GM23338 (cell line): ENCODE measurements around the gene ATP5PO. TPM values are rescaled to one million over a fixed set of nuclear protein-coding genes. Genes with fewer than 3 reads are reported as not detected.

ENCODE experiments used
- ATAC-seq: fragments of 200-7000 bp; cut with Tn5 transposase; 3 replicates; pipeline ENCODE4 v1.9.1; 2020
- DNase-seq: peaks from one replicate; pipeline ENCODE4 v3.0.0-alpha.2; 2015; ENCODE audit warnings: low spot score
- H2AFZ ChIP-seq: fragments of 200-600 bp; sonication (generic); 2 replicates; pipeline ENCODE4 v1.8.0; 2016; ENCODE audit warnings: antibody characterized with exemption, mild to moderate bottlenecking, moderate library complexity
- H3F3A ChIP-seq: fragments of 200-600 bp; sonication (generic); replicated peaks from 2 replicates; pipeline ENCODE4 v1.8.0; 2017; ENCODE audit warnings: antibody characterized with exemption, mixed run types, low read depth
- H3K27ac ChIP-seq: fragments of 200-600 bp; sonication (generic); 2 replicates; pipeline ENCODE4 v1.6.1; 2016; ENCODE audit warnings: low read depth
- H3K27me3 ChIP-seq: fragments of 200-600 bp; sonication (generic); 2 replicates; pipeline ENCODE4 v1.8.0; 2016; ENCODE audit warnings: mild to moderate bottlenecking, mixed run types, moderate library complexity; ENCODE audit not compliant: insufficient read depth
- H3K36me3 ChIP-seq: fragments of 200-600 bp; sonication (generic); 2 replicates; pipeline ENCODE4 v1.8.0; 2016; ENCODE audit warnings: mild to moderate bottlenecking; ENCODE audit not compliant: insufficient read depth
- H3K4me1 ChIP-seq: fragments of 200-600 bp; sonication (generic); 2 replicates; pipeline ENCODE4 v1.8.0; 2016; ENCODE audit warnings: mild to moderate bottlenecking, moderate library complexity; ENCODE audit not compliant: insufficient read depth
- H3K4me2 ChIP-seq: fragments of 200-600 bp; sonication (generic); 2 replicates; pipeline ENCODE4 v1.7.1; 2017; ENCODE audit warnings: mixed run types
- H3K4me3 ChIP-seq: fragments of 200-600 bp; sonication (generic); 2 replicates; pipeline ENCODE4 v1.6.1; 2016; ENCODE audit warnings: mixed run types
- H3K79me2 ChIP-seq: fragments of 200-600 bp; sonication (generic); replicated peaks from 2 replicates; pipeline ENCODE4 v1.8.0; 2017; ENCODE audit warnings: mild to moderate bottlenecking; ENCODE audit not compliant: insufficient read depth
- H3K9me2 ChIP-seq: fragments of 200-600 bp; sonication (generic); 2 replicates; pipeline ENCODE4 v1.8.0; 2017; ENCODE audit not compliant: insufficient read depth
- H4K20me1 ChIP-seq: fragments of 200-600 bp; sonication (generic); replicated peaks from 2 replicates; pipeline ENCODE4 v1.8.0; 2017; ENCODE audit warnings: mild to moderate bottlenecking; ENCODE audit not compliant: insufficient read depth
- H3K27ac Mint-ChIP-seq: 2 replicates; pipeline ENCODE4 v1.8.0; 2020; ENCODE audit warnings: inconsistent platforms, mild to moderate bottlenecking, moderate library complexity, mixed read lengths
- H3K27me3 Mint-ChIP-seq: 3 replicates; pipeline ENCODE4 v1.8.0; 2022; ENCODE audit warnings: low read depth, mild to moderate bottlenecking, moderate library complexity, mixed read lengths, inconsistent platforms; ENCODE audit not compliant: insufficient read depth, poor library complexity
- H3K36me3 Mint-ChIP-seq: 3 replicates; pipeline ENCODE4 v1.8.0; 2021; ENCODE audit warnings: low read depth, mild to moderate bottlenecking, inconsistent platforms, moderate library complexity, mixed read lengths
- H3K4me1 Mint-ChIP-seq: 3 replicates; pipeline ENCODE4 v1.8.0; 2020; ENCODE audit warnings: mild to moderate bottlenecking, inconsistent platforms, mixed read lengths
- H3K4me3 Mint-ChIP-seq: 3 replicates; pipeline ENCODE4 v1.8.0; 2021; ENCODE audit warnings: moderate library complexity, mild to moderate bottlenecking, inconsistent platforms, mixed read lengths
- H3K9me3 Mint-ChIP-seq: 3 replicates; pipeline ENCODE4 v1.8.0; 2020; ENCODE audit warnings: moderate library complexity, mild to moderate bottlenecking, inconsistent platforms, mixed read lengths
- CREB1 ChIP-seq: fragments of 250-450 bp; sonication (Bioruptor Pico); IDR thresholded peaks from 2 replicates; pipeline ENCODE4 v1.5.0; 2020; ENCODE audit warnings: low read depth, mild to moderate bottlenecking, moderate library complexity
- CTCF ChIP-seq, 2 experiments: fragments of 200-600 bp in 1 of 2; sonication (generic) in 1 of 2; conservative IDR thresholded peaks; 2 replicates each; pipeline versions ENCODE4 v1.5.1 to v1.6.1; 2016 to 2017; ENCODE audit warnings: antibody characterized with exemption in 2 of 2, low read depth in 2 of 2, mild to moderate bottlenecking in 2 of 2, moderate library complexity in 1 of 2
- ETS1 ChIP-seq: IDR thresholded peaks from 2 replicates; pipeline ENCODE4 v1.6.1; 2016; ENCODE audit warnings: antibody characterized with exemption
- EZH2 ChIP-seq: fragments of 200-600 bp; sonication (generic); IDR thresholded peaks from one replicate; pipeline ENCODE4 v1.8.0; 2017; ENCODE audit warnings: antibody characterized with exemption, mild to moderate bottlenecking, low read depth; ENCODE audit not compliant: unreplicated experiment
- EZH2phosphoT487 ChIP-seq: fragments of 200-600 bp; sonication (generic); IDR thresholded peaks from one replicate; pipeline ENCODE4 v1.8.1; 2018; ENCODE audit warnings: antibody characterized with exemption; ENCODE audit not compliant: unreplicated experiment
- REST ChIP-seq: IDR thresholded peaks from one replicate; pipeline ENCODE4 v1.6.1; 2018; ENCODE audit warnings: antibody characterized with exemption; ENCODE audit not compliant: unreplicated experiment
- STAT1 ChIP-seq: IDR thresholded peaks from one replicate; pipeline ENCODE4 v1.6.1; 2016; ENCODE audit warnings: antibody characterized with exemption; ENCODE audit not compliant: unreplicated experiment
- ZNF114 ChIP-seq: fragments of 250-450 bp; sonication (Bioruptor Pico); IDR thresholded peaks from 2 replicates; pipeline ENCODE4 v1.5.0; 2020; ENCODE audit warnings: mild to moderate bottlenecking, moderate library complexity
- ZNF331 ChIP-seq: fragments of 250-450 bp; sonication (Bioruptor Pico); IDR thresholded peaks from 2 replicates; pipeline ENCODE4 v1.5.0; 2020; ENCODE audit warnings: low read depth, mild to moderate bottlenecking, moderate library complexity
- ZNF462 ChIP-seq: fragments of 250-450 bp; sonication (Bioruptor Pico); IDR thresholded peaks from 2 replicates; pipeline ENCODE4 v1.5.0; 2020; ENCODE audit warnings: mild to moderate bottlenecking, moderate library complexity
- polyA plus RNA-seq: library from polyadenylated mRNA; unstranded; fragments of >200 nt; fragmentation: Nextera tagmentation; extraction: Ambion mirVana; gene quantifications from 2 replicates; pipeline ENCODE4 v1.2.1, GENCODE V29; 2016
- total RNA-seq: library from RNA; depleted of rRNA; stranded (reverse); fragments of >200 nt; shearing (Covaris generic); gene quantifications from 2 replicates; pipeline ENCODE4 v1.2.3, GENCODE V29; 2014

Gene ATP5PO
- total and polyA plus RNA-seq, 2 experiments from 2014 or later = 244 to 522 TPM

- TF ChIP-seq ETS1 = no peak
- TF ChIP-seq ZNF114 = no peak
- TF ChIP-seq CREB1 (CRISPR knock-in tag) = no peak
- no peak for TF ChIP-seq STAT1
- TF ChIP-seq ZNF331 (CRISPR knock-in tag) = no peak
- no peak for TF ChIP-seq REST
- no peak for TF ChIP-seq EZH2
Observed at GRCh38 chr21:33962290-33962689, 46.7 kb upstream of the ATP5PO start (continued).

- Histone ChIP-seq H3K79me2 (no peaks in the 10 kb centered on the region), H3K36me3 (no peaks in the 10 kb centered on the region), H3K4me1 (no peaks in the 10 kb centered on the region), H3F3A (no peaks in the 10 kb centered on the region), H3K27ac (no peak overlapping the region), H3K4me2 (no peak overlapping the region), H2AFZ (no peak overlapping the region), H3K27me3 (no peaks in the 10 kb centered on the region), H4K20me1 (no peaks in the 10 kb centered on the region), H3K4me3 (no peak overlapping the region), H3K9me2 (peaks cover 5% of the 10 kb centered on the region; the same call in 1 of the 2 replicates)
- Mint-ChIP-seq H3K4me3 (no peak overlapping the region), H3K27ac (no peak overlapping the region), H3K4me1 (no peaks in the 10 kb centered on the region; the same call in 2 of the 3 replicates), H3K36me3 (peaks cover 38% of the 10 kb centered on the region), H3K9me3 (peaks cover 21% of the 10 kb centered on the region), H3K27me3 (peaks cover 2% of the 10 kb centered on the region)
- no peak for ATAC-seq
- no peak for DNase-seq
- TF ChIP-seq ZNF462 (no peak), ZNF114 (no peak), CREB1 (CRISPR knock-in tag) (no peak), EZH2phosphoT487 (no peak), ZNF331 (CRISPR knock-in tag) (no peak), CTCF (conservative IDR thresholded peaks at IDR 0.05; ENCODE audit: low read depth in 2 of 2) (no peak)
Observed at GRCh38 chr21:33961061-33961460, 45.5 kb upstream of the ATP5PO start.
